GM18505 (cell line): ENCODE data around the gene ZIC2.

Experiments used
- ATAC-seq: cut with Tn5 transposase; IDR thresholded peaks from one replicate; pipeline ENCODE4 v1.9.1; 2021; ENCODE audit not compliant: unreplicated experiment
- POLR2A ChIP-seq: IDR thresholded peaks from 4 replicates; pipeline ENCODE4 v1.6.1; 2011; ENCODE audit warnings: borderline replicate concordance; ENCODE audit not compliant: insufficient read depth, insufficient read length; ENCODE audit errors: extremely low read depth

Gene ZIC2

GRCh38 chr13:99955107-99955746 lies 26.4 kb upstream of the ZIC2 start:
- ATAC-seq = no peak
- no peak for TF ChIP-seq POLR2A

GRCh38 chr13:99955747-99956472 lies 25.7 kb upstream of the ZIC2 start:
- no peak for TF ChIP-seq POLR2A
- no peak for ATAC-seq

GRCh38 chr13:99956473-99957349 lies 24.9 kb upstream of the ZIC2 start:
- TF ChIP-seq POLR2A = no peak

GRCh38 chr13:99958406-99959126 lies 23.0 kb upstream of the ZIC2 start:
- TF ChIP-seq POLR2A = no peak
- no peak for ATAC-seq

More at GRCh38 chr13:99956473-99957349, 24.9 kb upstream of the ZIC2 start:
- ATAC-seq = no peak

GRCh38 chr13:99959127-99959539 lies 22.5 kb upstream of the ZIC2 start:
- no peak for TF ChIP-seq POLR2A
- ATAC-seq = no peak

- TF ChIP-seq POLR2A = no peak
- ATAC-seq = no peak
Observed at GRCh38 chr13:99959540-99960230, 21.9 kb upstream of the ZIC2 start.

- ATAC-seq = no peak
- TF ChIP-seq POLR2A = no peak
Observed at GRCh38 chr13:99960663-99961311, 20.8 kb upstream of the ZIC2 start.

GRCh38 chr13:99961636-99962035 lies 19.9 kb upstream of the ZIC2 start:
- ATAC-seq = no peak
- TF ChIP-seq POLR2A = no peak

GRCh38 chr13:99962242-99962641 lies 19.3 kb upstream of the ZIC2 start:
- no peak for ATAC-seq
- TF ChIP-seq POLR2A = no peak

- ATAC-seq = no peak
- TF ChIP-seq POLR2A = no peak
Observed at GRCh38 chr13:99963816-99964339, 17.7 kb upstream of the ZIC2 start.

GRCh38 chr13:99965329-99966000 lies 16.1 kb upstream of the ZIC2 start:
- ATAC-seq = no peak
- TF ChIP-seq POLR2A = no peak
